HTERT RPE-1 (cell line): ENCODE data around the gene RPA3.

Experiments
- in situ Hi-C: fragments of 300-500 bp; cut with MboI; formaldehyde crosslinking; loops from 4 replicates; pipeline ENCODE4 v1.14.3; 2020; ENCODE audit warnings: low sequenced_read_pairs

RPA3 gene

DNA sequence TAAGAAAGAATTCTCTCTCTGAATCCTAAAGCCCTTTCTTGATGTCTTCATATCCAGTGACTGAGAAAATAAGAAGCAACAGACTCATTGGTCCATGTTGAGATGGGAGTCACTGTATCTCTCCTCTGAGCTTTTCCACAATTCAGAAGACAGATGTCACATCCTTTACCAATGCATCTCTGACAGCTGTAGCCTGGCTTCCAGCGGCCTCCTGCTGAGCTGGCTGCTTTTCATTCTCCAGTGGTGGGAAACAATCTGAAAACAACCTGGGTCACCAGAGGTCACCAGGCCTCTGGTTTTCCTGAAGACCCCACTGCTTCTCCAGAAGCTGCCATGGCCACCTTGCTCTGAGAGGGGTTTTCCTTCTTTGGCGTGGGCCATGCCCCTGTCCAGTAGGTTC, 18.3 kb upstream of the RPA3 start:
- in situ Hi-C loops: no loop called here

DNA sequence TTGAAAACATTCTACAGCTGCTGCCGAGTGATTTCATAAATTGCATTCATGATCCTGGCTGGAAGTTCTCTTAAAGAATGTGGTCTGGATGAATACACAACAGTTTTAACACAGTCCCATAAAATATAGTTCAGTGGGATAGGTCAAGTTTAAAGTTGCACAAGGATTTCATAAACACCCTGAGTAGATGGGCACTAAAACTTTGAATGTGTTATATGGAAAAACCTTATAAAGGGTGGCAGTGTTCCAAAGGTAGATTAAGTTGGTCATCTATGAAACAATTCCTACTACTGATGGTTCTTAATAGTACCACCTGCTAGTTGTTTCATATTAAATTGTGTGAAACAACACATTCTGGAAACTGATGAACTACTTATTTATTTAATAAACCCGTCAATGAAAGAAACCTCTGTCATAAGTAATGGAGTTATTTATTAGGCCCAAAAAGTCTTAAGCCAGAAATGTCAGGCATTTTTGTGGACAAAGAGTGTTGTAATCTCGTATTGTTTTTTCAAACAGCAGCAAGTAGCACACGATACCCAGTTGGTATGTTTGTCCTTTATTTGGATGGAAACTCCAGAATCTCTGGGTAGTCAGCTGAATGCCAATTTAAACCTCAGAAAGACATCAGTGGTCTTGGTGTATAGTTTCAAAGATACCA, 14.3 kb upstream of the RPA3 start:
- in situ Hi-C loops: no loop called here

- in situ Hi-C loops: no loop called here
Measured at GRCh38 chr7:7731732-7732131, 13.3 kb upstream of the RPA3 start.

GRCh38 chr7:7720750-7721621, 2.6 kb upstream of the RPA3 start:
- in situ Hi-C loops: no loop called here

- in situ Hi-C loops: no loop called here
Measured at GRCh38 chr7:7720193-7720592, 1.8 kb upstream of the RPA3 start.

- in situ Hi-C loops: no loop called here
Measured at GRCh38 chr7:7719236-7719635, 829 bp upstream of the RPA3 start.

DNA sequence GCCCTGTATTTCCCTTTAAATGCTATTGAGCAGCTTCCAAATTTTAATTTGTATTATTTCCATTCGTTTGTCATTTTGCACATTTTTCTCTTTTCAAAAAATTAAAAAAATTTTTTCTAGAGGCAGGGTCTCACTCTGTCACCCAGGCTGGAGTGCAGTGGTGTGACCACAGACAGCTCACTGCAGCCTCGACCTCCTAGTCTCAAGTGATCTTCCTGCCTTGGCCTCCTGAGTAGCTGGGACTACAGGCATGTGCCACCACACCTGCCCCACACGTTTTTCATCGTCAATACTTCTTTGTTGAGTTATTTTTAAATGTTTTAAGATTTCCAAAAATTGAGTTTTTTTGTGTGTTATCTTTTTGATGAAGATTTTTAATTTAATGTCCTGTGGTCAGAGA, 4.7 kb downstream of the RPA3 start:
- in situ Hi-C loops: no loop called here

GRCh38 chr7:7710469-7710868, 7.9 kb downstream of the RPA3 start:
- in situ Hi-C loops: no loop called here

GRCh38 chr7:7709291-7709690, 9.1 kb downstream of the RPA3 start:
- in situ Hi-C loops: no loop called here

DNA sequence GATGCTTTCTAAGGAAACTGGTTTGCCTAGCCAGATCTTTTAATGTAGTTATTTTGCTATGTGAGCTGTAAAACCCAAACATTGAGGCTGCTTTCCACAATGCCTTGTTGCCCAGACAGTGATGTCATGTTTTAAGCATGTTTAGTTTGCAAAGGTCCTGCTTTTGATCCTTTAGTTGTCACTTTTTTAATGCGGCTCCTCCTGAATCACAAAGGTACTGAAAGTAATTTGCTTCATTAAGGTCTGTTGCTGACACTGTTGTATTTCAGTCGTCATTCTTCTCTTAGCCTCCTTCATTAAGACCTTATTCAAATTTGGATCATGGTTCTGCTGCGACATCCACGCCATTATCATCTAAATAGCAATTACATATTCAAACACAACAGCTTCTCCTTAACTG, 10.6 kb downstream of the RPA3 start:
- in situ Hi-C loops: no loop called here

GRCh38 chr7:7707246-7707645, 11.2 kb downstream of the RPA3 start:
- in situ Hi-C loops: no loop called here

- in situ Hi-C loops: no loop called here
Measured at GRCh38 chr7:7706556-7707172, 11.7 kb downstream of the RPA3 start.

- in situ Hi-C loops: no loop called here
Measured at GRCh38 chr7:7706101-7706511, 12.3 kb downstream of the RPA3 start.

GRCh38 chr7:7705318-7705717, 13.1 kb downstream of the RPA3 start:
- in situ Hi-C loops: no loop called here

DNA sequence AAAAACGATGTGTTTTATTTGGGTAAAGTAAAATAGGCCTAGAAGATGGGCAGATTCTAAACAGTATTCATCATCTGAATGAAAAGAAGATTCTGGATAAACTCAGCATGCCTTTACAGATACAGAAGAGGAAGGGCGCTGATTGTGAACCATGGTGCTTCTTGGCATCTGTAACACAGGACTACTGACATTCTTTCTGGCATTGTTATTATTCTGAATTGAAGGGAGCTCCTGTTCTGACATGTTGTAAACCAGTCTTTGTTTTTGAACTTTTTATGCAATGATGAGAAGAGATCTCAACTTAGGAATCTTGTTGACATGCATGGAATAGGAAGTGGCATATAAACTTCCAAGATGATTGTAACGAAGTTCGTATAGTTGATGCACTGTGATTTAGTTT, 13.5 kb downstream of the RPA3 start:
- in situ Hi-C loops: no loop called here

DNA sequence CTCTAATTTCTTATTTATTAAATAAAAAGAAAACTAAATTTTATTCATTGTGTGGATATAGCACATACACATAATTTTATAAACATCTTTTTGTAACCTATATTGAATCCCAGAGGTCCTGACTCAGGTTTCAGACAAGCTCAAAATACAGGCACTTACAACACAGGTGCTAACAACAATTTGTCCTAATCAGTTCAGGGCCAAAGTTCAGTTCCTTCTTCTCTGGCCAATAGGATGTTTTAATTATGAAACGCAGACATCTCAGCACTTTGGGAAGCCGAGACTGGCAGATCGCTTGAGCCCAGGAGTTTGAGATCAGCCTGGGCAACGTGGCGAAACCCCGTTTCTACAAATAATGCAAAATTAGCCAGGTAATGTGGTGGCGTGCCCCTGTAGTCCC, 15.0 kb downstream of the RPA3 start:
- in situ Hi-C loops: no loop called here

DNA sequence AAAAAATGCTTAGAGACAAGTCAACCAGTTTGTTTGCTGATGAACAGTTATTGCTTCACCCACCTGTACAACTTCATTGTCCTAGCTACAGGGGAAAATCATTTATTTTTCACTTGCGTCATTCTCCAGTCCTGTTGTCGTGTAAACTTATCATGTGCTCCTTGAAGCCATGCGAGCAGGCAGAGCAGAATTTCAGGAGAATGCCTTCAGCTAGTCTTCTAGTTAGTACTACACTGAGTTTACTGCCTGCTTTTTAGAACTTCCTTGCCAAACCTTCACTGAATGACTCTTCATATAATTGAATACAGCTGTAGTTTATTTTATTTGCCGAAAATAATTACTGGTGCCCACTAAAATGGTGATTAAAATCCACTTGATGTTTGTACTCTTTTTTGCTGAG, 15.6 kb downstream of the RPA3 start:
- in situ Hi-C loops: no loop called here

DNA sequence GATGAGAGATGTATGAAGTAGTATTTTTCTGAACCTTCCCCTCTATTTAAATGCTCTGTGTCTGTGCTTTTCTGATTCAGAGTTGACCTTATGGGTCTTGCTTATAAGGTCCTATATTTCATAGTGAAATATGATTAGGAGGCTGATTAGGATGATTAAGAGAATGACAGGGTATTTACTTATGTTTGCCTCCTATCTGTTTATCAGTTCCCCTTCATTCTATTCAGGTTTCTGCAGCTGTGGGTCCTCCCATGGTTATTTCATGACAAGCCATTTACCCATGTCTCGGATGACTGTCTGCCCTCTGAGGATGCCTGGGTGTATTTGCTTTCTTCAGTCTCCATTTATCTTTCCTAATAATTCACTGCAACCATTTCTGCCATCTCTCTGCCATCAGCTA, 16.9 kb downstream of the RPA3 start:
- in situ Hi-C loops: no loop called here

GRCh38 chr7:7699970-7700369, 18.4 kb downstream of the RPA3 start:
- in situ Hi-C loops: no loop called here

DNA sequence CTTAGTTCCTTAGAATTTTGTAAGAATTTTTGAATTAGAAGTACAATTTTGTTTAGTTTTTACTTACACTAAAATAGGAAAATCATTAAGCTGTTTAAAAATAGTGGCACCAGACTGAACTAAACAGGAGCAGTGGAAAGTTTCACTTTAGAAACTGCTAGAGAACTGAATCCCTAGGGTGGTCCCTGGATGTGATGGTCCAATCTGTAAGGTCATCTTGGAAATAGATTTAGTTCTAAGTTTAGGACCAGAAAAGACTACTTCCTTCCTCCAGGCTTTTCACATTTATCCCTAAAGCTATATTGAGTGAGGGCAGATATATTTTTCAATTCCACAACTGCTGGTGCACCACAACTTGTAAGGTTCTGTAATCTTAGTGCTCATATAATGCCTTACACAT, 19.0 kb downstream of the RPA3 start:
- in situ Hi-C loops: no loop called here

GRCh38 chr7:7698930-7699329, 19.5 kb downstream of the RPA3 start:
- in situ Hi-C loops: no loop called here

- in situ Hi-C loops: no loop called here
Measured at GRCh38 chr7:7696458-7697119, 21.8 kb downstream of the RPA3 start.
